H1 (cell line): ENCODE data around the gene PODN. TPM values are rescaled to one million over a fixed set of nuclear protein-coding genes. Genes with fewer than 3 reads are reported as not detected.
A peak's percentile ranks its signal among the peaks of the same experiment; 100 is the strongest.

Experiments
- CTCF ChIA-PET: fragments of 300-600 bp; sonication (Branson Sonifier 250); formaldehyde crosslinking; loops from one replicate; lab custom pipeline; 2021; ENCODE audit not compliant: partially characterized antibody; lab: Charles Lee
- POLR2A ChIA-PET: fragments of 300-600 bp; sonication (Branson Sonifier 250); formaldehyde crosslinking; loops from one replicate; lab custom pipeline; 2021; ENCODE audit warnings: inconsistent platforms; ENCODE audit not compliant: partially characterized antibody; lab: Charles Lee
- DNase-seq, 2 experiments: peaks; one replicate each; pipeline versions ENCODE4 v3.0.0 to v3.0.0-alpha.2; 2010 to 2022; ENCODE audit warnings: low spot score in 2 of 2, low read depth in 1 of 2, mixed read lengths in 1 of 2
- FAIRE-seq: peaks from 2 replicates; lab custom pipeline; 2011; peaks lifted over from hg19 to GRCh38; lab: Jason Lieb, UNC
- H2AFZ ChIP-seq: 2 replicates; pipeline ENCODE4 v1.8.1; 2012; ENCODE audit warnings: low read length, inconsistent platforms
- H2AK5ac ChIP-seq: 2 replicates; pipeline ENCODE4 v1.6.1; 2013; ENCODE audit warnings: low read depth, low read length
- H2BK120ac ChIP-seq: replicated peaks from 2 replicates; pipeline ENCODE3; 2013; ENCODE audit warnings: low read depth, low read length, inconsistent platforms
- H2BK12ac ChIP-seq: 2 replicates; pipeline ENCODE4 v1.6.1; 2013; ENCODE audit warnings: low read depth, low read length
- H2BK15ac ChIP-seq: 2 replicates; pipeline ENCODE4 v1.6.1; 2013; ENCODE audit warnings: low read length
- H2BK20ac ChIP-seq: 2 replicates; pipeline ENCODE4 v1.6.1; 2013; ENCODE audit warnings: low read length
- H2BK5ac ChIP-seq: 2 replicates; pipeline ENCODE4 v1.6.1; 2013; ENCODE audit warnings: low read depth, low read length
- H3K14ac ChIP-seq: 2 replicates; pipeline ENCODE4 v1.6.1; 2013; ENCODE audit warnings: inconsistent platforms; ENCODE audit not compliant: insufficient read length
- H3K18ac ChIP-seq: 2 replicates; pipeline ENCODE4 v1.6.1; 2013; ENCODE audit warnings: low read length; ENCODE audit errors: extremely low read depth
- H3K23ac ChIP-seq: 2 replicates; pipeline ENCODE4 v1.6.1; 2013; ENCODE audit warnings: inconsistent platforms; ENCODE audit not compliant: insufficient read length
- H3K23me2 ChIP-seq: 2 replicates; pipeline ENCODE4 v1.6.1; 2013; ENCODE audit warnings: low read depth, low read length
- H3K27ac ChIP-seq: 2 replicates; pipeline ENCODE4 v1.6.1; 2011; ENCODE audit warnings: low read depth, low read length, inconsistent platforms
- H3K27me3 ChIP-seq, 4 experiments: replicated peaks in 1 of 4; 1 replicate in 1 of 4; 2 replicates in 3 of 4; pipeline versions ENCODE4 v1.6.1 to v1.8.1; 2011 to 2013; ENCODE audit warnings: low read length in 3 of 4, mild to moderate bottlenecking in 3 of 4, inconsistent platforms in 2 of 4, mixed read lengths in 2 of 4, moderate library complexity in 1 of 4; ENCODE audit not compliant: control insufficient read depth in 3 of 4, insufficient read depth in 3 of 4; ENCODE audit errors: extremely low read depth in 1 of 4
- H3K36me3 ChIP-seq, 4 experiments: 2 replicates each; pipeline versions ENCODE4 v1.6.1 to v1.8.1; 2011 to 2013; ENCODE audit warnings: mild to moderate bottlenecking in 4 of 4, low read length in 3 of 4, moderate library complexity in 2 of 4, control low read depth in 1 of 4, inconsistent platforms in 1 of 4; ENCODE audit not compliant: insufficient read depth in 4 of 4, control insufficient read depth in 2 of 4
- H3K4ac ChIP-seq: replicated peaks from 2 replicates; pipeline ENCODE3; 2013; ENCODE audit warnings: low read length, low read depth, mixed read lengths, inconsistent platforms; ENCODE audit not compliant: insufficient read length
- H3K4me1 ChIP-seq, 4 experiments: replicated peaks in 1 of 4; 1 replicate in 1 of 4; 2 replicates in 3 of 4; pipeline versions ENCODE4 v1.6.1 to v1.8.1; 2011 to 2013; ENCODE audit warnings: low read length in 3 of 4, inconsistent platforms in 2 of 4, mixed read lengths in 1 of 4; ENCODE audit not compliant: insufficient read depth in 4 of 4, control insufficient read depth in 3 of 4
- H3K4me2 ChIP-seq, 2 experiments: 2 replicates each; pipeline versions ENCODE4 v1.6.1 to v1.8.1; 2011 to 2013; ENCODE audit warnings: low read depth in 2 of 2, low read length in 2 of 2, control low read depth in 1 of 2, inconsistent platforms in 1 of 2, mild to moderate bottlenecking in 1 of 2; ENCODE audit not compliant: insufficient read depth in 1 of 2
- H3K4me3 ChIP-seq, 4 experiments: fragments of 200-600, 300-600 bp in 1 of 4; sonication (generic), shearing (Covaris generic), sonication (Bioruptor Twin) in 1 of 4; 2 replicates each; pipeline versions ENCODE4 v1.5.1 to v1.8.1; 2011 to 2016; ENCODE audit warnings: low read length in 4 of 4, low read depth in 3 of 4, control low read depth in 2 of 4, inconsistent platforms in 2 of 4, mild to moderate bottlenecking in 2 of 4, mixed read lengths in 1 of 4, moderate library complexity in 1 of 4; ENCODE audit not compliant: insufficient read depth in 2 of 4; ENCODE audit errors: extremely low read depth in 1 of 4
- H3K56ac ChIP-seq: replicated peaks from 2 replicates; pipeline ENCODE3; 2013; ENCODE audit warnings: low read depth, mild to moderate bottlenecking, mixed read lengths, low read length, inconsistent platforms; ENCODE audit not compliant: insufficient read length
- H3K79me1 ChIP-seq: 2 replicates; pipeline ENCODE4 v1.6.1; 2013; ENCODE audit warnings: low read depth, low read length, control low read depth
- H3K79me2 ChIP-seq, 2 experiments: 2 replicates each; pipeline versions ENCODE4 v1.6.1 to v1.8.1; 2012 to 2013; ENCODE audit warnings: low read length in 2 of 2, mild to moderate bottlenecking in 2 of 2, inconsistent platforms in 1 of 2; ENCODE audit not compliant: insufficient read depth in 2 of 2, control insufficient read depth in 1 of 2
- H3K9ac ChIP-seq, 4 experiments: replicated peaks in 1 of 4; 1 replicate in 1 of 4; 2 replicates in 3 of 4; pipeline versions ENCODE4 v1.6.1 to v1.8.1; 2011 to 2013; ENCODE audit warnings: low read depth in 3 of 4, low read length in 3 of 4, control low read depth in 2 of 4, mild to moderate bottlenecking in 2 of 4, moderate library complexity in 2 of 4, inconsistent platforms in 1 of 4; ENCODE audit errors: extremely low read depth in 1 of 4
- H3K9me3 ChIP-seq, 2 experiments: 2 replicates each; pipeline versions ENCODE4 v1.6.1 to v1.8.1; 2012 to 2013; ENCODE audit warnings: mild to moderate bottlenecking in 2 of 2, moderate library complexity in 2 of 2, control low read depth in 1 of 2, inconsistent platforms in 1 of 2, low read depth in 1 of 2, low read length in 1 of 2, mixed read lengths in 1 of 2; ENCODE audit not compliant: insufficient read depth in 2 of 2
- H4K20me1 ChIP-seq, 2 experiments: replicated peaks in 1 of 2; 2 replicates each; pipeline versions ENCODE3 to v1.8.1; 2011 to 2013; ENCODE audit warnings: inconsistent platforms in 2 of 2, low read length in 2 of 2, mild to moderate bottlenecking in 1 of 2; ENCODE audit not compliant: insufficient read depth in 2 of 2, control insufficient read depth in 1 of 2
- H4K5ac ChIP-seq: 2 replicates; pipeline ENCODE4 v1.6.1; 2013; ENCODE audit warnings: low read length, low read depth, mixed read lengths, inconsistent platforms; ENCODE audit not compliant: insufficient read length
- H4K8ac ChIP-seq: 2 replicates; pipeline ENCODE4 v1.8.0; 2013; ENCODE audit warnings: mild to moderate bottlenecking, moderate library complexity, low read length, inconsistent platforms; ENCODE audit not compliant: insufficient read depth; ENCODE audit errors: extremely low read depth
- H4K91ac ChIP-seq: replicated peaks from 2 replicates; pipeline ENCODE3; 2013; ENCODE audit warnings: low read length, mixed read lengths, inconsistent platforms; ENCODE audit not compliant: insufficient read length
- CEBPB ChIP-seq: IDR thresholded peaks from 2 replicates; pipeline ENCODE4 v1.6.1; 2012; ENCODE audit warnings: low read depth, low read length
- CREB1 ChIP-seq: IDR thresholded peaks from 2 replicates; pipeline ENCODE4 v1.6.1; 2012; ENCODE audit warnings: inconsistent platforms
- GABPA ChIP-seq: IDR thresholded peaks from 2 replicates; pipeline ENCODE4 v1.6.1; 2011; ENCODE audit warnings: mild to moderate bottlenecking, low read length, moderate library complexity, borderline replicate concordance; ENCODE audit not compliant: insufficient read depth
- GTF2F1 ChIP-seq: IDR thresholded peaks from 2 replicates; pipeline ENCODE4 v1.6.1; 2012; ENCODE audit warnings: low read depth, low read length, improper control_type of control experiment, borderline replicate concordance
- HDAC6 ChIP-seq: IDR thresholded peaks from one replicate; pipeline ENCODE4 v1.7.1; 2012; ENCODE audit warnings: low read depth, mild to moderate bottlenecking, inconsistent platforms, low read length, moderate library complexity
- KDM5A ChIP-seq: fragments of 200-600 bp; IDR thresholded peaks from 2 replicates; pipeline ENCODE4 v1.7.1; 2012; ENCODE audit warnings: mild to moderate bottlenecking, low read length, inconsistent platforms, mixed read lengths
- NRF1 ChIP-seq: IDR thresholded peaks from 2 replicates; pipeline ENCODE4 v1.6.1; 2011; ENCODE audit warnings: mild to moderate bottlenecking, low read depth, low read length, improper control_type of control experiment
- PHF8 ChIP-seq: fragments of 200-600 bp; sonication (generic); conservative IDR thresholded peaks from 2 replicates; pipeline ENCODE4 v1.7.1; 2012; ENCODE audit warnings: low read depth, mild to moderate bottlenecking, inconsistent platforms, low read length, moderate library complexity
- POLR2A ChIP-seq, 2 experiments: IDR thresholded peaks; 1 replicate in 1 of 2; 2 replicates in 1 of 2; pipeline ENCODE4 v1.6.1; 2011; ENCODE audit warnings: low read depth in 2 of 2, low read length in 2 of 2, mild to moderate bottlenecking in 2 of 2; ENCODE audit errors: control extremely low read depth in 1 of 2
- POU5F1 ChIP-seq: IDR thresholded peaks from 2 replicates; pipeline ENCODE4 v1.6.1; 2011; ENCODE audit warnings: low read depth, mild to moderate bottlenecking, low read length, moderate library complexity
- SP2 ChIP-seq: IDR thresholded peaks from 2 replicates; pipeline ENCODE4 v1.6.1; 2012; ENCODE audit warnings: mild to moderate bottlenecking, low read length, inconsistent platforms
- TCF12 ChIP-seq: IDR thresholded peaks from 2 replicates; pipeline ENCODE4 v1.6.1; 2011; ENCODE audit warnings: low read depth, mild to moderate bottlenecking, low read length
- ZNF274 ChIP-seq: IDR thresholded peaks from 2 replicates; pipeline ENCODE4 v1.7.0; 2012; ENCODE audit warnings: low read length, borderline replicate concordance; ENCODE audit errors: extremely low read depth
- WGBS, 2 experiments: shearing (Covaris generic) in 1 of 2; methylation state at CpG; one replicate each; pipeline versions ENCODE4 v1.1.6 to v1.1.7; 2013 to 2015; ENCODE audit warnings: low lambda C conversion rate in 2 of 2, mixed read lengths in 2 of 2, inconsistent platforms in 1 of 2, low coverage in 1 of 2, missing lambda C conversion rate in 1 of 2; ENCODE audit not compliant: insufficient replicate concordance in 2 of 2, insufficient coverage in 1 of 2, insufficient read length in 1 of 2; ENCODE audit errors: extremely low coverage in 1 of 2, missing lambda C conversion rate in 1 of 2; 5-methylcytosine and 5-hydroxymethylcytosine counted together
- polyA plus RNA-seq, 7 experiments: library from polyadenylated mRNA; depleted of rRNA in 3 of 7; stranded (reverse) in 5 of 7; unstranded in 2 of 7; fragments of >200 nt in 5 of 7; fragments of 200-250 nt in 2 of 7; gene quantifications; 1 replicate in 5 of 7; 2 replicates in 1 of 7; 4 replicates in 1 of 7; pipeline versions ENCODE4 v1.2.1 to v1.2.3, GENCODE V29; 2011 to 2013; ENCODE audit warnings: missing spikeins in 2 of 7, mixed read lengths in 2 of 7
- total RNA-seq: library from RNA; stranded (reverse); fragmentation: NEBNext Ultra II Directional; extraction: Animal tissue kit (Norgen Biotek cat#: 25700); gene quantifications from 2 replicates; pipeline ENCODE4 v1.2.1, GENCODE V29; 2021

The PODN gene
- total and polyA plus RNA-seq, 2 of the 8 experiments (the other 6 are each of a cell fraction or from before 2014, with no cell fraction given), result 0.11 to 0.17 TPM

DNA sequence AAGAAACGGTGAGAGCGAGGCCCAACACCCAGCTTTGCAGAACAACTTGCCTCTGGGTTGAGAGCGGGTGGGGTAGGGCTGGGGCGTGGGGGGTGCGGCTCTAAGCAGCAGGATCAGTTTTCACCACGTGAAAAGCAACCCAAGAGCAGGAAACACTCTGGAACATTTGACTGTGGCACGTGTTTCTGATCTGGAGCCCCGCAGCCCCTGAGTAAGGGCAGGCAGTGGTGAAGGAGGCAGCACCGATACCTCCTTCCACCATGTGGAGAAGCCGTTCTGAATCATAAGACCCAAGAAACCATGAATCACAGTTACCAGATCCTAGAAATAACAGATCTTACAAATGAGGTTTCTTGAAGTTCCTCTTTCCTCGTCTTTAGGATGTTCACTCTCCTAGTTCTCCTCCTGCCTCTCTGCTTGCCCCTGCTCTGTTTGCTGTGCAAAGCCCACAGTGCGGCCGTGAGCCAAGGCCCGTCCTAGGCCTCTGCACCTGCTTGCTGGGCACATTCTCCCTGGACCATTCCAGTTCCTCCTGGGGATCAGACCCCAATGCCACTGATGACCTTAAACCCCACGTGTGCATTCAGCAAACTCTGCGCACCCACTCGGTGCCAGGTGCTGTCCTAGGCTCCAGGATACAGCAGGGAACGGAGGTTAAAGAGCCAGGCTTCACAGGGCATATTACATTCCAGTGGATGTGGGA lies 48.5 kb downstream of the PODN start:
- FAIRE-seq (no peak), DNase-seq (no peak)
- POLR2A ChIA-PET, result no interaction called here

More for the DNA sequence above, 48.5 kb downstream of the PODN start:
- Histone ChIP-seq H2AFZ (no peak overlapping the region), H2BK20ac (no peak overlapping the region), H3K27ac (no peak overlapping the region), H3K36me3 (no peaks in the 10 kb centered on the region), H4K8ac (no peak overlapping the region), H3K18ac (no peak overlapping the region), H2BK5ac (0 out of 2 replicates have a peak overlapping the region, but pooled peaks have one; percentile 24), H2BK12ac (peak overlapping the region; percentile 44; the same call in 1 of the 2 replicates), H2BK120ac (no peak overlapping the region), H2AK5ac (no peak overlapping the region), H3K4me1 (peaks cover 0 to 7% (median under 1%) of the 10 kb centered on the region in 4 experiments; a peak in 2 of 7 replicates), H3K4me2 (no peak overlapping the region), H3K79me2 (no peaks in the 10 kb centered on the region), H3K27me3 (peaks cover 0 to 3% (median 0%) of the 10 kb centered on the region in 4 experiments; a peak in 1 of 7 replicates), H3K79me1 (no peaks in the 10 kb centered on the region), H2BK15ac (0 out of 2 replicates have a peak overlapping the region, but pooled peaks have one; percentile 5), H3K4me3 (no peak overlapping the region), H4K20me1 (no peaks in the 10 kb centered on the region), H3K9ac (no peak overlapping the region), H3K14ac (no peak overlapping the region), H4K91ac (no peak overlapping the region), H3K23me2 (no peaks in the 10 kb centered on the region), H4K5ac (no peak overlapping the region), H3K4ac (no peak overlapping the region), H3K9me3 (peaks cover 0 to 4% of the 10 kb centered on the region in 2 experiments; a peak in 2 of 4 replicates), H3K23ac (no peak overlapping the region), H3K56ac (no peak overlapping the region)
- 85% methylated on average over 16 of the region's 18 CpGs; no CpG with 5 or more reads in 1 of the 2 experiments for WGBS, 2 experiments
- TF ChIP-seq SP2, result no peak
- no peak for TF ChIP-seq HDAC6
- no peak for TF ChIP-seq PHF8
- no peak for TF ChIP-seq TCF12
- TF ChIP-seq POLR2A (IDR thresholded peaks at IDR 0.05; ENCODE audit: control extremely low read depth in 1 of 2, low read depth in 2 of 2, low read length in 2 of 2), result no peak
- no peak for TF ChIP-seq POU5F1
- TF ChIP-seq KDM5A, result no peak
- no peak for TF ChIP-seq CEBPB
- TF ChIP-seq GTF2F1, result no peak
- no peak for TF ChIP-seq CREB1
- no peak for TF ChIP-seq GABPA
- no peak for TF ChIP-seq ZNF274
- TF ChIP-seq NRF1, result no peak
- CTCF ChIA-PET, result interaction anchor here (0.6 to 2.9 kb wide), 4 partner anchors 10 to 226 kb away, joined by 3 to 11 read pairs (median 6); no protein-coding TSS in a partner anchor
